HepG2 (cell line): ENCODE measurements around the gene PLXND1. TPM values are rescaled to one million over a fixed set of nuclear protein-coding genes. Genes with fewer than 3 reads are reported as not detected.

ENCODE experiments used
- ADNP ChIP-seq: sonication (generic); formaldehyde crosslinking; IDR thresholded peaks from 2 replicates; pipeline ENCODE4 v1.4.0; 2020; ENCODE audit warnings: missing genetic modification reagents
- ATAD3A ChIP-seq: sonication (generic); formaldehyde crosslinking; IDR thresholded peaks from 2 replicates; pipeline ENCODE4 v1.4.0; 2020; ENCODE audit warnings: missing genetic modification reagents
- CENPT ChIP-seq: sonication (generic); formaldehyde crosslinking; IDR thresholded peaks from 2 replicates; pipeline ENCODE4 v1.8.0; 2022; ENCODE audit warnings: low read depth, mild to moderate bottlenecking, moderate library complexity, missing genetic modification reagents
- HHEX ChIP-seq: IDR thresholded peaks from 2 replicates; pipeline ENCODE4 v1.6.1; 2016; ENCODE audit warnings: control low read depth
- KDM6A ChIP-seq: IDR thresholded peaks from 2 replicates; pipeline ENCODE4 v1.6.1; 2016; ENCODE audit warnings: low read depth
- NFKBIZ ChIP-seq: IDR thresholded peaks from 2 replicates; pipeline ENCODE4 v1.6.1; 2018; ENCODE audit warnings: missing genetic modification reagents, missing compliant biosample characterization
- NR2F2 ChIP-seq: IDR thresholded peaks from 2 replicates; pipeline ENCODE4 v1.6.1; 2012; ENCODE audit warnings: low read depth, inconsistent platforms, borderline replicate concordance
- POGZ ChIP-seq: sonication (generic); formaldehyde crosslinking; IDR thresholded peaks from 2 replicates; pipeline ENCODE4 v1.4.0; 2020; ENCODE audit warnings: mild to moderate bottlenecking, missing genetic modification reagents
- POLR2AphosphoS5 ChIP-seq: IDR thresholded peaks from 2 replicates; pipeline ENCODE4 v1.6.1; 2012; ENCODE audit warnings: low read depth, low read length
- RFX3 ChIP-seq: IDR thresholded peaks from 2 replicates; pipeline ENCODE4 v1.6.1; 2016; ENCODE audit warnings: missing biosample characterization, missing genetic modification reagents
- RFXANK ChIP-seq: IDR thresholded peaks from 2 replicates; pipeline ENCODE4 v1.6.1; 2016
- SMAD3 ChIP-seq: sonication (generic); formaldehyde crosslinking; IDR thresholded peaks from 2 replicates; pipeline ENCODE4 v1.4.0; 2020; ENCODE audit warnings: missing genetic modification reagents
- SRF ChIP-seq: IDR thresholded peaks from 2 replicates; pipeline ENCODE4 v1.6.1; 2011; ENCODE audit warnings: mild to moderate bottlenecking, low read depth, low read length, moderate library complexity
- ZBTB3 ChIP-seq: sonication (generic); formaldehyde crosslinking; IDR thresholded peaks from 2 replicates; pipeline ENCODE4 v1.4.0; 2020; ENCODE audit warnings: low read depth, mild to moderate bottlenecking, moderate library complexity, missing genetic modification reagents, borderline replicate concordance
- ZFP36 ChIP-seq: fragments of 150-350 bp; IDR thresholded peaks from 2 replicates; pipeline ENCODE4 v1.6.1; 2018; ENCODE audit warnings: borderline replicate concordance, low read length, low read depth; ENCODE audit not compliant: partially characterized antibody
- ZFP41 ChIP-seq: sonication (generic); formaldehyde crosslinking; IDR thresholded peaks from 2 replicates; pipeline ENCODE4 v1.4.0; 2020; ENCODE audit warnings: mild to moderate bottlenecking, missing genetic modification reagents, borderline replicate concordance
- ZNF224 ChIP-seq: sonication (generic); formaldehyde crosslinking; IDR thresholded peaks from 2 replicates; pipeline ENCODE4 v1.5.0; 2020; ENCODE audit warnings: mild to moderate bottlenecking, missing genetic modification reagents
- ZNF776 ChIP-seq: sonication (generic); formaldehyde crosslinking; IDR thresholded peaks from 2 replicates; pipeline ENCODE4 v1.4.0; 2020; ENCODE audit warnings: mild to moderate bottlenecking, missing genetic modification reagents
- polyA plus RNA-seq, 8 experiments: library from polyadenylated mRNA; depleted of rRNA in 3 of 8; stranded (reverse) in 7 of 8; unstranded in 1 of 8; fragments of >200 nt; fragmentation: Illumina TruSeq in 4 of 8; extraction: Trizol in 4 of 8; gene quantifications; 2 replicates each; pipeline versions ENCODE4 v1.2.1 to v1.2.3, GENCODE V29; 2011 to 2016; ENCODE audit warnings: low read depth in 4 of 8, missing spikeins in 1 of 8, mixed read lengths in 1 of 8; ENCODE audit not compliant: insufficient read depth in 1 of 8
- total RNA-seq, 5 experiments: library from RNA; depleted of rRNA; stranded (reverse); fragments of >200 nt; fragmentation: Illumina TruSeq; extraction: Trizol; gene quantifications; 2 replicates each; pipeline ENCODE4 v1.2.3, GENCODE V29; 2016; ENCODE audit warnings: low read depth in 1 of 5
- TF ChIP-seq, protein P1 (sequence below): sonication (generic); formaldehyde crosslinking; IDR thresholded peaks from 2 replicates; pipeline ENCODE4 v1.4.0; 2020; ENCODE audit warnings: missing genetic modification reagents, borderline replicate concordance
- TF ChIP-seq, protein P2 (sequence below), 2 experiments: sonication (generic) in 1 of 2; formaldehyde crosslinking in 1 of 2; IDR thresholded peaks; 2 replicates each; pipeline versions ENCODE4 v1.4.0 to v1.6.1; 2016 to 2020; ENCODE audit warnings: borderline replicate concordance in 1 of 2, low read depth in 1 of 2, mild to moderate bottlenecking in 1 of 2, missing genetic modification reagents in 1 of 2
- TF ChIP-seq, protein P3 (sequence below): sonication (generic); formaldehyde crosslinking; IDR thresholded peaks from 2 replicates; pipeline ENCODE4 v1.5.0; 2020; ENCODE audit warnings: mild to moderate bottlenecking, missing genetic modification reagents, moderate library complexity
- TF ChIP-seq, protein P4 (sequence below): sonication (generic); formaldehyde crosslinking; IDR thresholded peaks from 2 replicates; pipeline ENCODE4 v1.8.0; 2022; ENCODE audit warnings: mild to moderate bottlenecking, missing genetic modification reagents, moderate library complexity

The PLXND1 gene
- total and polyA plus RNA-seq, 2 of the 13 experiments (the other 11 are each of a cell fraction or from before 2014, with no cell fraction given): 15.9 to 42.0 TPM

DNA sequence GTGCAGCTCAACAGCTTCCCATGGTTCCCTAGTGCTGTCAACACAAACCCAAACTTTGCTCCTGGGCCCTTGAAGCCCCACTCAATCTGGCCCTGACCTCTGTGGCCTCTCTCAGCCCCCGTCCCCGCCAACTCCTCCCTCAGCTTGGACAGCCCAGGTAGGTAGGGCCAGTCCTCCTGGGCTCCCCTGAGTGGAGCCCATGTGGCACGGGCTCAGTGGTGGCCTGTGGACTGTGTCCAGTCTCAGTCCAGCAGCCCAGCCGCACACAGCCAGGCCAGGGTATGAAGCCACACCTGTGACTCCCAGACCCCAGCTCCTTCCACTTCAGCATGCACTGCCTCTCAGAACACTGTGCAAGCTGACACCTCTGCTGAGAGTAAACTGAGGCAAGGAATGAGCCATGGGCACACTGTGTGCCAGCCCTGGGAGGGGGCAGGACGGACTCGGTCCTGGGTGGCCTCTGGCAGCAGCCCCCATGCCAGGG lies 11.5 kb downstream of the PLXND1 start (continued):
- no peak for TF ChIP-seq POGZ
- TF ChIP-seq, protein P1, sequence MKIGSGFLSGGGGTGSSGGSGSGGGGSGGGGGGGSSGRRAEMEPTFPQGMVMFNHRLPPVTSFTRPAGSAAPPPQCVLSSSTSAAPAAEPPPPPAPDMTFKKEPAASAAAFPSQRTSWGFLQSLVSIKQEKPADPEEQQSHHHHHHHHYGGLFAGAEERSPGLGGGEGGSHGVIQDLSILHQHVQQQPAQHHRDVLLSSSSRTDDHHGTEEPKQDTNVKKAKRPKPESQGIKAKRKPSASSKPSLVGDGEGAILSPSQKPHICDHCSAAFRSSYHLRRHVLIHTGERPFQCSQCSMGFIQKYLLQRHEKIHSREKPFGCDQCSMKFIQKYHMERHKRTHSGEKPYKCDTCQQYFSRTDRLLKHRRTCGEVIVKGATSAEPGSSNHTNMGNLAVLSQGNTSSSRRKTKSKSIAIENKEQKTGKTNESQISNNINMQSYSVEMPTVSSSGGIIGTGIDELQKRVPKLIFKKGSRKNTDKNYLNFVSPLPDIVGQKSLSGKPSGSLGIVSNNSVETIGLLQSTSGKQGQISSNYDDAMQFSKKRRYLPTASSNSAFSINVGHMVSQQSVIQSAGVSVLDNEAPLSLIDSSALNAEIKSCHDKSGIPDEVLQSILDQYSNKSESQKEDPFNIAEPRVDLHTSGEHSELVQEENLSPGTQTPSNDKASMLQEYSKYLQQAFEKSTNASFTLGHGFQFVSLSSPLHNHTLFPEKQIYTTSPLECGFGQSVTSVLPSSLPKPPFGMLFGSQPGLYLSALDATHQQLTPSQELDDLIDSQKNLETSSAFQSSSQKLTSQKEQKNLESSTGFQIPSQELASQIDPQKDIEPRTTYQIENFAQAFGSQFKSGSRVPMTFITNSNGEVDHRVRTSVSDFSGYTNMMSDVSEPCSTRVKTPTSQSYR (CRISPR knock-in tag): no peak
- no peak for TF ChIP-seq ADNP (CRISPR knock-in tag)
- no peak for TF ChIP-seq CENPT (CRISPR knock-in tag)
- no peak for TF ChIP-seq ZFP41 (CRISPR knock-in tag)
- no peak for TF ChIP-seq ATAD3A
- no peak for TF ChIP-seq RFX3 (CRISPR knock-in tag)
- no peak for TF ChIP-seq SRF
- peak; percentile 71 for TF ChIP-seq POLR2AphosphoS5
- TF ChIP-seq HHEX (CRISPR knock-in tag): no peak; the same call in 1 of the 2 replicates
- no peak for TF ChIP-seq ZBTB3
- no peak for TF ChIP-seq ZNF224 (CRISPR knock-in tag)
- TF ChIP-seq ZFP36: no peak
- TF ChIP-seq NR2F2: peak; percentile 93
- no peak for TF ChIP-seq ZNF776 (CRISPR knock-in tag)
- TF ChIP-seq, protein P2, sequence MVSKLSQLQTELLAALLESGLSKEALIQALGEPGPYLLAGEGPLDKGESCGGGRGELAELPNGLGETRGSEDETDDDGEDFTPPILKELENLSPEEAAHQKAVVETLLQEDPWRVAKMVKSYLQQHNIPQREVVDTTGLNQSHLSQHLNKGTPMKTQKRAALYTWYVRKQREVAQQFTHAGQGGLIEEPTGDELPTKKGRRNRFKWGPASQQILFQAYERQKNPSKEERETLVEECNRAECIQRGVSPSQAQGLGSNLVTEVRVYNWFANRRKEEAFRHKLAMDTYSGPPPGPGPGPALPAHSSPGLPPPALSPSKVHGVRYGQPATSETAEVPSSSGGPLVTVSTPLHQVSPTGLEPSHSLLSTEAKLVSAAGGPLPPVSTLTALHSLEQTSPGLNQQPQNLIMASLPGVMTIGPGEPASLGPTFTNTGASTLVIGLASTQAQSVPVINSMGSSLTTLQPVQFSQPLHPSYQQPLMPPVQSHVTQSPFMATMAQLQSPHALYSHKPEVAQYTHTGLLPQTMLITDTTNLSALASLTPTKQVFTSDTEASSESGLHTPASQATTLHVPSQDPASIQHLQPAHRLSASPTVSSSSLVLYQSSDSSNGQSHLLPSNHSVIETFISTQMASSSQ (IDR thresholded peaks at IDR 0.05; ENCODE audit: low read depth): no peak
- TF ChIP-seq, protein P2 (CRISPR knock-in tag; IDR thresholded peaks at IDR 0.05; ENCODE audit: borderline replicate concordance): 0 out of 2 replicates have a peak, but pooled peaks have one; percentile 63
- 0 out of 2 replicates have a peak, but pooled peaks have one; percentile 23 for TF ChIP-seq NFKBIZ (CRISPR knock-in tag)
- TF ChIP-seq SMAD3 (CRISPR knock-in tag): peak; percentile 65; the same call in 1 of the 2 replicates
- TF ChIP-seq, protein P3, sequence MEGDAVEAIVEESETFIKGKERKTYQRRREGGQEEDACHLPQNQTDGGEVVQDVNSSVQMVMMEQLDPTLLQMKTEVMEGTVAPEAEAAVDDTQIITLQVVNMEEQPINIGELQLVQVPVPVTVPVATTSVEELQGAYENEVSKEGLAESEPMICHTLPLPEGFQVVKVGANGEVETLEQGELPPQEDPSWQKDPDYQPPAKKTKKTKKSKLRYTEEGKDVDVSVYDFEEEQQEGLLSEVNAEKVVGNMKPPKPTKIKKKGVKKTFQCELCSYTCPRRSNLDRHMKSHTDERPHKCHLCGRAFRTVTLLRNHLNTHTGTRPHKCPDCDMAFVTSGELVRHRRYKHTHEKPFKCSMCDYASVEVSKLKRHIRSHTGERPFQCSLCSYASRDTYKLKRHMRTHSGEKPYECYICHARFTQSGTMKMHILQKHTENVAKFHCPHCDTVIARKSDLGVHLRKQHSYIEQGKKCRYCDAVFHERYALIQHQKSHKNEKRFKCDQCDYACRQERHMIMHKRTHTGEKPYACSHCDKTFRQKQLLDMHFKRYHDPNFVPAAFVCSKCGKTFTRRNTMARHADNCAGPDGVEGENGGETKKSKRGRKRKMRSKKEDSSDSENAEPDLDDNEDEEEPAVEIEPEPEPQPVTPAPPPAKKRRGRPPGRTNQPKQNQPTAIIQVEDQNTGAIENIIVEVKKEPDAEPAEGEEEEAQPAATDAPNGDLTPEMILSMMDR: no peak
- TF ChIP-seq, protein P4, sequence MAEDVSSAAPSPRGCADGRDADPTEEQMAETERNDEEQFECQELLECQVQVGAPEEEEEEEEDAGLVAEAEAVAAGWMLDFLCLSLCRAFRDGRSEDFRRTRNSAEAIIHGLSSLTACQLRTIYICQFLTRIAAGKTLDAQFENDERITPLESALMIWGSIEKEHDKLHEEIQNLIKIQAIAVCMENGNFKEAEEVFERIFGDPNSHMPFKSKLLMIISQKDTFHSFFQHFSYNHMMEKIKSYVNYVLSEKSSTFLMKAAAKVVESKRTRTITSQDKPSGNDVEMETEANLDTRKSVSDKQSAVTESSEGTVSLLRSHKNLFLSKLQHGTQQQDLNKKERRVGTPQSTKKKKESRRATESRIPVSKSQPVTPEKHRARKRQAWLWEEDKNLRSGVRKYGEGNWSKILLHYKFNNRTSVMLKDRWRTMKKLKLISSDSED: no peak
- TF ChIP-seq KDM6A: no peak; the same call in 1 of the 2 replicates
- TF ChIP-seq RFXANK (CRISPR knock-in tag): 0 out of 2 replicates have a peak, but pooled peaks have one; percentile 22
